K562 (cell line): ENCODE results near the gene AFF2. TPM values are rescaled to one million over a fixed set of nuclear protein-coding genes. Genes with fewer than 3 reads are reported as not detected.

Source experiments
- CBFA2T3 ChIP-seq: fragments of 450-650 bp; IDR thresholded peaks from 2 replicates; pipeline ENCODE4 v1.6.1; 2017
- ELF1 ChIP-seq: fragments of 200-800 bp; sonication (Bioruptor generic); IDR thresholded peaks from 2 replicates; pipeline ENCODE4 v1.6.1; 2016; ENCODE audit warnings: missing genetic modification characterization, missing compliant biosample characterization
- GABPA ChIP-seq: fragments of 200-800 bp; sonication (Bioruptor generic); conservative IDR thresholded peaks from 2 replicates; pipeline ENCODE4 v1.6.1; 2016; ENCODE audit warnings: low read depth, missing genetic modification characterization, missing compliant biosample characterization
- MCM5 ChIP-seq: fragments of 450-650 bp; IDR thresholded peaks from 2 replicates; pipeline ENCODE4 v1.6.1; 2016; ENCODE audit warnings: low read depth
- MECOM ChIP-seq: fragments of 250-450 bp; sonication (Bioruptor Pico); IDR thresholded peaks from 2 replicates; pipeline ENCODE4 v1.8.0; 2022; ENCODE audit warnings: inconsistent platforms
- MEIS2 ChIP-seq: fragments of 450-650 bp; IDR thresholded peaks from 2 replicates; pipeline ENCODE4 v1.6.1; 2014; ENCODE audit warnings: mild to moderate bottlenecking; ENCODE audit not compliant: partially characterized antibody
- MYBL2 ChIP-seq, 2 experiments: fragments of 450-650 bp in 1 of 2; sonication (generic) in 1 of 2; formaldehyde crosslinking in 1 of 2; IDR thresholded peaks; 2 replicates each; pipeline versions ENCODE4 v1.6.1 to v1.8.1; 2017 to 2022; ENCODE audit warnings: borderline replicate concordance in 1 of 2, inconsistent platforms in 1 of 2, low read depth in 1 of 2, mild to moderate bottlenecking in 1 of 2, missing genetic modification reagents in 1 of 2, moderate library complexity in 1 of 2
- NCOR1 ChIP-seq: fragments of 450-650 bp; IDR thresholded peaks from 2 replicates; pipeline ENCODE4 v1.6.1; 2016; ENCODE audit warnings: mild to moderate bottlenecking, moderate library complexity
- PKNOX1 ChIP-seq: fragments of 450-650 bp; IDR thresholded peaks from 2 replicates; pipeline ENCODE4 v1.6.1; 2016
- RCOR1 ChIP-seq, 2 experiments: IDR thresholded peaks; 2 replicates each; pipeline ENCODE4 v1.6.1; 2012; ENCODE audit warnings: low read depth in 2 of 2, low read length in 2 of 2, borderline replicate concordance in 1 of 2, improper control_type of control experiment in 1 of 2
- SRF ChIP-seq, 2 experiments: fragments of 250-450, 450-650 bp in 1 of 2; sonication (Bioruptor Pico) in 1 of 2; sonication (generic) in 1 of 2; formaldehyde crosslinking; IDR thresholded peaks; 2 replicates each; pipeline versions ENCODE4 v1.5.0 to v1.5.1; 2020 to 2022; ENCODE audit warnings: mild to moderate bottlenecking in 1 of 2, missing genetic modification reagents in 1 of 2
- STAT6 ChIP-seq: sonication (generic); formaldehyde crosslinking; IDR thresholded peaks from 2 replicates; pipeline ENCODE4 v1.8.1; 2023; ENCODE audit warnings: mild to moderate bottlenecking, missing genetic modification reagents
- TEAD4 ChIP-seq, 2 experiments: sonication (generic) in 1 of 2; formaldehyde crosslinking in 1 of 2; IDR thresholded peaks; 2 replicates each; pipeline versions ENCODE4 v1.6.1 to v1.8.0; 2012 to 2022; ENCODE audit warnings: borderline replicate concordance in 1 of 2, inconsistent platforms in 1 of 2, low read length in 1 of 2, mild to moderate bottlenecking in 1 of 2, missing genetic modification reagents in 1 of 2
- ZBTB17 ChIP-seq: fragments of 450-650 bp; formaldehyde crosslinking; IDR thresholded peaks from 2 replicates; pipeline ENCODE4 v1.4.0; 2020; ENCODE audit warnings: mild to moderate bottlenecking
- ZNF175 ChIP-seq: fragments of 200-800 bp; sonication (Bioruptor generic); IDR thresholded peaks from 2 replicates; pipeline ENCODE4 v1.6.1; 2016; ENCODE audit warnings: low read depth, mild to moderate bottlenecking, missing genetic modification characterization, missing compliant biosample characterization
- ZNF57 ChIP-seq: fragments of 450-650 bp; formaldehyde crosslinking; IDR thresholded peaks from 2 replicates; pipeline ENCODE4 v1.4.0; 2020; ENCODE audit warnings: mild to moderate bottlenecking, moderate library complexity
- polyA plus RNA-seq, 8 experiments: library from polyadenylated mRNA; depleted of rRNA in 4 of 8; stranded (reverse) in 5 of 8; unstranded in 3 of 8; fragments of >200 nt; fragmentation: Nextera tagmentation in 2 of 8; fragmentation: Illumina TruSeq in 1 of 8; extraction: Ambion mirVana in 2 of 8; extraction: Trizol in 1 of 8; gene quantifications; 2 replicates each; pipeline versions ENCODE4 v1.2.1 to v1.2.3, GENCODE V29; 2011 to 2014; ENCODE audit warnings: inconsistent platforms in 1 of 8, missing spikeins in 1 of 8
- total RNA-seq, 7 experiments: library from RNA; depleted of rRNA in 6 of 7; stranded (reverse); fragments of >200 nt in 6 of 7; fragmentation: Illumina TruSeq in 2 of 7; extraction: Trizol in 2 of 7; gene quantifications; 2 replicates each; pipeline versions ENCODE4 v1.2.1 to v1.2.3, GENCODE V29; 2011 to 2021; ENCODE audit warnings: low replicate concordance in 1 of 7
- TF ChIP-seq, protein P1 (sequence below): sonication (generic); formaldehyde crosslinking; IDR thresholded peaks from 2 replicates; pipeline ENCODE4 v1.8.0; 2022; ENCODE audit warnings: missing genetic modification reagents, mild to moderate bottlenecking, moderate library complexity, borderline replicate concordance
- TF ChIP-seq, protein P2 (sequence below), 2 experiments: IDR thresholded peaks; 2 replicates each; pipeline ENCODE4 v1.6.1; 2011; ENCODE audit warnings: borderline replicate concordance in 1 of 2, control low read depth in 1 of 2, low read depth in 1 of 2, low read length in 1 of 2, mild to moderate bottlenecking in 1 of 2, mixed read lengths in 1 of 2, moderate library complexity in 1 of 2; ENCODE audit not compliant: insufficient read depth in 1 of 2, insufficient read length in 1 of 2, poor library complexity in 1 of 2, severe bottlenecking in 1 of 2; ENCODE audit errors: extremely low read depth in 1 of 2
- TF ChIP-seq, protein P3 (sequence below): fragments of 450-650 bp; IDR thresholded peaks from 2 replicates; pipeline ENCODE4 v1.6.1; 2016; ENCODE audit warnings: antibody characterized with exemption

AFF2 gene
- total and polyA plus RNA-seq, 9 of the 15 experiments (the other 6 are each of a cell fraction or from before 2014, with no cell fraction given) = 0.01 to 0.20 (median 0.07) TPM

DNA sequence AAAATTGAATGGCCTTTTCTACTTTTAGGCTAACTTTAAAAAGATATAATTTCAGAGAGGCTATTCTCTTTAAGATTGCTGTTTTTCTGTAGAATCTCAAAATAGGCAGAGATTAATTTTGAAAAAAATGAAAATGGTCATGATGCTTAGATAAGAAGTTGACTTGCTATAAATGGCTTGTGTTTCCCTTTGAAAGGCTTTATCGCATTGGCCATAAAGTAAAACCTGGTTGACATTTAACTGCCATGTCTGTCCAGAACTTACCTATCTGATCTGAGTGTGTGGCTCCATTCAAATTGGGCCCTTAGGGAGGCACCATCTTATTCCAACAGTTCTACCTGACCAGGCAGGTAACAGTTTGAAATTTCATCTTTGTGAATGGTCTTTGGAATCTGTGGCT is 56.1 kb downstream of the AFF2 start (continued):
- no peak for TF ChIP-seq ZBTB17 (CRISPR knock-in tag)
- TF ChIP-seq ELF1 (tag) = no peak
- peak in 1 of 2 experiments; percentile 70; a peak in 1 of 4 replicates for TF ChIP-seq SRF (CRISPR knock-in tag; IDR thresholded peaks at IDR 0.05)
- TF ChIP-seq STAT6 (CRISPR knock-in tag) = no peak
- TF ChIP-seq, protein P1, sequence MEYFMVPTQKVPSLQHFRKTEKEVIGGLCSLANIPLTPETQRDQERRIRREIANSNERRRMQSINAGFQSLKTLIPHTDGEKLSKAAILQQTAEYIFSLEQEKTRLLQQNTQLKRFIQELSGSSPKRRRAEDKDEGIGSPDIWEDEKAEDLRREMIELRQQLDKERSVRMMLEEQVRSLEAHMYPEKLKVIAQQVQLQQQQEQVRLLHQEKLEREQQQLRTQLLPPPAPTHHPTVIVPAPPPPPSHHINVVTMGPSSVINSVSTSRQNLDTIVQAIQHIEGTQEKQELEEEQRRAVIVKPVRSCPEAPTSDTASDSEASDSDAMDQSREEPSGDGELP (CRISPR knock-in tag) = no peak
- peak; percentile 73 for TF ChIP-seq PKNOX1
- TF ChIP-seq, protein P2, sequence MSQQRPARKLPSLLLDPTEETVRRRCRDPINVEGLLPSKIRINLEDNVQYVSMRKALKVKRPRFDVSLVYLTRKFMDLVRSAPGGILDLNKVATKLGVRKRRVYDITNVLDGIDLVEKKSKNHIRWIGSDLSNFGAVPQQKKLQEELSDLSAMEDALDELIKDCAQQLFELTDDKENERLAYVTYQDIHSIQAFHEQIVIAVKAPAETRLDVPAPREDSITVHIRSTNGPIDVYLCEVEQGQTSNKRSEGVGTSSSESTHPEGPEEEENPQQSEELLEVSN (IDR thresholded peaks at IDR 0.05; ENCODE audit: borderline replicate concordance in 1 of 2, extremely low read depth in 1 of 2, insufficient read depth in 1 of 2, insufficient read length in 1 of 2, low read depth in 1 of 2, low read length in 1 of 2, poor library complexity in 1 of 2, severe bottlenecking in 1 of 2) = no peak
- TF ChIP-seq MCM5 = no peak
- 0 out of 2 replicates have a peak, but pooled peaks have one; percentile 14 for TF ChIP-seq NCOR1
- no peak for TF ChIP-seq RCOR1 (IDR thresholded peaks at IDR 0.05; ENCODE audit: borderline replicate concordance in 1 of 2, low read depth in 2 of 2, low read length in 2 of 2)
- TF ChIP-seq, protein P3, sequence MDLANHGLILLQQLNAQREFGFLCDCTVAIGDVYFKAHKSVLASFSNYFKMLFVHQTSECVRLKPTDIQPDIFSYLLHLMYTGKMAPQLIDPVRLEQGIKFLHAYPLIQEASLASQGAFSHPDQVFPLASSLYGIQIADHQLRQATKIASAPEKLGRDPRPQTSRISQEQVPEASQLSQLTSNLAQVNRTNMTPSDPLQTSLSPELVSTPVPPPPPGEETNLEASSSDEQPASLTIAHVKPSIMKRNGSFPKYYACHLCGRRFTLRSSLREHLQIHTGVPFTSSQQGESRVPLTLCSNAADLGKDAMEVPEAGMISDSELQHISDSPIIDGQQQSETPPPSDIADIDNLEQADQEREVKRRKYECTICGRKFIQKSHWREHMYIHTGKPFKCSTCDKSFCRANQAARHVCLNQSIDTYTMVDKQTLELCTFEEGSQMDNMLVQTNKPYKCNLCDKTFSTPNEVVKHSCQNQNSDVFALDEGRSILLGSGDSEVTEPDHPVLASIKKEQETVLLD = no peak
- peak; percentile 61 for TF ChIP-seq MYBL2 (IDR thresholded peaks at IDR 0.05; ENCODE audit: low read depth)
- no peak for TF ChIP-seq MYBL2 (CRISPR knock-in tag; IDR thresholded peaks at IDR 0.05; ENCODE audit: borderline replicate concordance)
- TF ChIP-seq ZNF57 = no peak
- TF ChIP-seq ZNF175 (CRISPR knock-in tag) = no peak
- TF ChIP-seq TEAD4 (IDR thresholded peaks at IDR 0.05; ENCODE audit: low read length) = peak; percentile 32; the same call in 1 of the 2 replicates
- TF ChIP-seq TEAD4 (CRISPR knock-in tag; IDR thresholded peaks at IDR 0.05; ENCODE audit: borderline replicate concordance) = no peak
- TF ChIP-seq GABPA (tag) = no peak
- peak; percentile 75 for TF ChIP-seq MEIS2
- peak; percentile 48 for TF ChIP-seq CBFA2T3
- no peak for TF ChIP-seq MECOM (CRISPR knock-in tag)
